Chondrocyte (in vitro differentiated cells): Measurements from ENCODE around the gene GLT1D1. TPM values are rescaled to one million over a fixed set of nuclear protein-coding genes. Genes with fewer than 3 reads are reported as not detected.

Source experiments
- DNase-seq: peaks from one replicate; pipeline ENCODE4 v3.0.0; 2021; ENCODE audit warnings: mixed read lengths, low spot score
- H3K27ac Mint-ChIP-seq: one replicate; pipeline ENCODE4 v1.8.0; 2021; ENCODE audit warnings: mild to moderate bottlenecking, moderate library complexity, mixed read lengths; ENCODE audit not compliant: unreplicated experiment
- H3K27me3 Mint-ChIP-seq: 2 replicates; pipeline ENCODE4 v1.8.0; 2021; ENCODE audit warnings: low read depth, mixed read lengths
- H3K36me3 Mint-ChIP-seq: 2 replicates; pipeline ENCODE4 v1.8.0; 2021; ENCODE audit warnings: low read depth, mixed read lengths
- H3K4me1 Mint-ChIP-seq: 2 replicates; pipeline ENCODE4 v1.8.0; 2021; ENCODE audit warnings: low read depth, mild to moderate bottlenecking, mixed read lengths
- H3K4me3 Mint-ChIP-seq: one replicate; pipeline ENCODE4 v1.8.0; 2021; ENCODE audit warnings: mild to moderate bottlenecking, moderate library complexity, mixed read lengths; ENCODE audit not compliant: unreplicated experiment
- H3K9me3 Mint-ChIP-seq: 2 replicates; pipeline ENCODE4 v1.8.0; 2021; ENCODE audit warnings: low read depth, mixed read lengths
- total RNA-seq: library from RNA; stranded (reverse); gene quantifications from 3 replicates; pipeline ENCODE4 v1.2.1, GENCODE V29; 2021
- TF ChIP-seq, protein P1 (sequence below): fragments of 200-600 bp; sonication (generic); IDR thresholded peaks from 2 replicates; pipeline ENCODE4 v1.5.0; 2021; ENCODE audit warnings: antibody characterized with exemption, mild to moderate bottlenecking, moderate library complexity

GLT1D1 gene
- total RNA-seq, 1 donor from 2014 or later, result 0.22 TPM

DNA sequence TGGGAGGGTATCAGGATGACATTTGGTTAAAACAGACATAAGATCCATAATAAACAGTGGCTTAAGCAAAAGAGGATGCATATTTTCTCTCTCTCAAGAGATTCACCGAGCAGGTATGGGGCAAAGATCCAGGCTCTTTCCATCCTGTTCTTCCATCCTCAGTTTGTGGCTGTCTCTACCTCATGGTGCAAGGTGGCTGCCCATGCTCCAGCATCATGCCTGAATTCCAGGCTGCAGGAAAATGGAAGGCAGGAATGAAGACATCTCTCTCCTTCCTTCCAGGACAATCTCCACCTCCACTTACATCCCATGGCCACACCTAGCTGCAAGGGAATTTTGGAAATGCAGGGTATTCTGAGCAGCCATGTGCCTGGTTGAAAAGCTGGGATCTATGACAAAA lies 136.0 kb downstream of the GLT1D1 start:
- Mint-ChIP-seq H3K36me3 (no peaks in the 10 kb centered on the region), H3K4me1 (no peaks in the 10 kb centered on the region), H3K4me3 (no peak overlapping the region), H3K27me3 (peaks cover 3% of the 10 kb centered on the region), H3K9me3 (peaks cover 15% of the 10 kb centered on the region), H3K27ac (no peak overlapping the region)
- TF ChIP-seq, protein P1, sequence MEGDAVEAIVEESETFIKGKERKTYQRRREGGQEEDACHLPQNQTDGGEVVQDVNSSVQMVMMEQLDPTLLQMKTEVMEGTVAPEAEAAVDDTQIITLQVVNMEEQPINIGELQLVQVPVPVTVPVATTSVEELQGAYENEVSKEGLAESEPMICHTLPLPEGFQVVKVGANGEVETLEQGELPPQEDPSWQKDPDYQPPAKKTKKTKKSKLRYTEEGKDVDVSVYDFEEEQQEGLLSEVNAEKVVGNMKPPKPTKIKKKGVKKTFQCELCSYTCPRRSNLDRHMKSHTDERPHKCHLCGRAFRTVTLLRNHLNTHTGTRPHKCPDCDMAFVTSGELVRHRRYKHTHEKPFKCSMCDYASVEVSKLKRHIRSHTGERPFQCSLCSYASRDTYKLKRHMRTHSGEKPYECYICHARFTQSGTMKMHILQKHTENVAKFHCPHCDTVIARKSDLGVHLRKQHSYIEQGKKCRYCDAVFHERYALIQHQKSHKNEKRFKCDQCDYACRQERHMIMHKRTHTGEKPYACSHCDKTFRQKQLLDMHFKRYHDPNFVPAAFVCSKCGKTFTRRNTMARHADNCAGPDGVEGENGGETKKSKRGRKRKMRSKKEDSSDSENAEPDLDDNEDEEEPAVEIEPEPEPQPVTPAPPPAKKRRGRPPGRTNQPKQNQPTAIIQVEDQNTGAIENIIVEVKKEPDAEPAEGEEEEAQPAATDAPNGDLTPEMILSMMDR, result no peak
- no peak for DNase-seq

- Mint-ChIP-seq H3K4me1 (no peaks in the 10 kb centered on the region), H3K36me3 (no peaks in the 10 kb centered on the region), H3K9me3 (peaks cover 15% of the 10 kb centered on the region), H3K4me3 (no peak overlapping the region), H3K27ac (no peak overlapping the region), H3K27me3 (peaks cover 3% of the 10 kb centered on the region)
- TF ChIP-seq, protein P1, result no peak
- no peak for DNase-seq
Observed at GRCh38 chr12:128991716-128992115, 138.4 kb downstream of the GLT1D1 start.

DNA sequence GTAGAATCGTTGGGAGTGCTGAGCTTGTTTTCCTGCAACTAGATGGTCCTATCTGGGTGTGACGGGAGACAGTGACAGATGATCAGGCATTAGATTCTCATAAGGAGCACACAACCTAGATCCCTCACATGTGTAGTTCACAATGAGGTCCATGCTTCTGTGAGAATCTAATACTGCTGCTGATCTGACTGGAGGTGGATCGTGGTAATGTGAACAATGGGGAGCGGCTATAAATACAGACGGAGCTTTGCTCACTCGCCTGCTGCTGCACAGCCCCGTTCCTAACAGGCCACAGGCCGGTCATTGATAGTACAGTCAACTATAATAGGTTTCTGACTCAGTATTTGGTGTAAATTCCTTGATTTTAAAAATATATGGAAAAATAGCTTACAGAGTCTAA lies 138.8 kb downstream of the GLT1D1 start:
- H3K36me3 Mint-ChIP-seq, result no peaks in the 10 kb centered on the region
- peaks cover 4% of the 10 kb centered on the region for H3K27me3 Mint-ChIP-seq
- no peak for DNase-seq
- TF ChIP-seq, protein P1, result no peak
- H3K4me3 Mint-ChIP-seq, result no peak overlapping the region
- H3K4me1 Mint-ChIP-seq, result no peaks in the 10 kb centered on the region
- H3K9me3 Mint-ChIP-seq, result peaks cover 15% of the 10 kb centered on the region
- H3K27ac Mint-ChIP-seq, result no peak overlapping the region

GRCh38 chr12:128992550-128992949 lies 139.3 kb downstream of the GLT1D1 start:
- no peak overlapping the region for H3K27ac Mint-ChIP-seq
- TF ChIP-seq, protein P1, result no peak

DNA sequence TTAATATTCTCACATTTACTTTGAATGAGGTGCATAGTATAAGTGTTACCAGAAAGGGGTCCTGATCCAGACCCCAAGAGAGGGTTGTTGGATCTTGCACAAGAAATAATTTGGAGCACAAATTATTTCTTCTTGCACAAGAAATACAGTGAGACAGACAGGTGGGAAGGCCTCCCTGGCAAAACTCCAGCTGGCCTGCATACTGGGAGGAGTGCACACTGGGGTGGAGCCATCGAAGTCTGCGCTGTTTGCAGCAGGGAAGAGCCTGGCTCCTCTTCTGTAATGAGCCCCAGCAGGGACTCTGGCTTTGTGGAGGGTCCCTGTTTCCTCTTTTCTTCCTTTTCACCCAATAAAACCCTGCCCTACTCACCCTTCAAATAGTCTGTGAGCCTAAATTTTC lies 141.6 kb downstream of the GLT1D1 start:
- Mint-ChIP-seq H3K27me3 (peaks cover 5% of the 10 kb centered on the region), H3K27ac (no peak overlapping the region), H3K9me3 (peaks cover 17% of the 10 kb centered on the region), H3K4me1 (no peaks in the 10 kb centered on the region), H3K4me3 (no peak overlapping the region), H3K36me3 (no peaks in the 10 kb centered on the region)
- TF ChIP-seq, protein P1, result no peak
- DNase-seq, result no peak

More at GRCh38 chr12:128992550-128992949, 139.3 kb downstream of the GLT1D1 start:
- DNase-seq, result no peak
- Mint-ChIP-seq H3K27me3 (peaks cover 5% of the 10 kb centered on the region), H3K9me3 (peaks cover 19% of the 10 kb centered on the region), H3K36me3 (no peaks in the 10 kb centered on the region), H3K4me1 (no peaks in the 10 kb centered on the region), H3K4me3 (no peak overlapping the region)
